NCI-H2107 (cell line): ENCODE data around the gene CUL2.
"Not testable (repeated sequence)": the region's sequence is repeated elsewhere in the genome, so short reads cannot be mapped to it uniquely, and the experiment has no call there.

ENCODE experiments used
- DNase-seq: peaks from one replicate; lab custom pipeline; 2025; lab: John Stamatoyannopoulos, UW

Gene CUL2

GRCh38 chr10:35079763-35080162 lies 10.4 kb downstream of the CUL2 start:
- no peak for DNase-seq

GRCh38 chr10:35079265-35079664 lies 10.9 kb downstream of the CUL2 start:
- DNase-seq, result no peak

GRCh38 chr10:35075228-35075627 lies 14.9 kb downstream of the CUL2 start:
- no peak for DNase-seq

GRCh38 chr10:35074266-35074665 lies 15.9 kb downstream of the CUL2 start:
- no peak for DNase-seq

DNA sequence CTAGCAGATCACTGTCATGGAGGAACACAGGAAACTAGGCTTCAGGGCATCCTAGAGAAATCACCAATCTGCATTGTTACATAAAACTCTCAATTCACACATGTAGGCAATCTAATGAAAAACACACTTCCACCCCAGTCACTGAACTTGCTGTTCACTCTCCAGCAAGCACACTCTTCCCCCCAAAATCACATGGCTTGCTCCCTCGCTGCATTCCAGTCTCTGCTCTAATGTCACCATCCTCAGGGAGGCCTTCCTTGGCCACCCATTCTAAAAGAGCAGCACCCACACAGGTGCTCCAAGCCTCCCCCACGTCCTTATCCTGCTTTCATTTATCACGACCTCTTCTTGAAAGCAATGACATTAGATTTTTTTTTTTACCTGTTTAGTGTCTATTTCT lies 19.6 kb downstream of the CUL2 start:
- no peak for DNase-seq

GRCh38 chr10:35063837-35064454 lies 26.2 kb downstream of the CUL2 start:
- no peak for DNase-seq

GRCh38 chr10:35059481-35059880 lies 30.7 kb downstream of the CUL2 start:
- DNase-seq, result no peak

- DNase-seq, result no peak
Measured at GRCh38 chr10:35058686-35059085, 31.5 kb downstream of the CUL2 start.

- no peak for DNase-seq
Measured at GRCh38 chr10:35058134-35058533, 32.0 kb downstream of the CUL2 start.

DNA sequence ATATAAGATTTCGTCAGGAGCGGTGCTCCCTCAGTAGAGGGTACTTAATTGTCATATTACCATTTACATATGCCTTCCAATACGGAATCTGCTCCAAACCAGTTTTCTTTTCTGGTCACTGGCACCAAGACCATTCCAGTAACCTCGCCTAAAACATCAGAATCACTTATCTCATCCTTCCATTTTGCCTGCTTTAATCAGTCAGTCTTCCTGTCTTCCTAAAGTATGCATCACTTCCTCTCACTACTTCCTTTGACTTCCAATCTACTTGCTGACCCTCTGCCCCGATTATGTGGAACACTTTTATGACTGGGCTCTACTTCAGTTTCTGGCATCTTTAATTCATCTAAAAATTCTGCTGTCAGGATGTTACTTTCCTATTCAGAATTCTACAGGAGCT lies 33.5 kb downstream of the CUL2 start:
- DNase-seq, result no peak

GRCh38 chr10:35056133-35056532 lies 34.0 kb downstream of the CUL2 start:
- DNase-seq, result no peak

DNA sequence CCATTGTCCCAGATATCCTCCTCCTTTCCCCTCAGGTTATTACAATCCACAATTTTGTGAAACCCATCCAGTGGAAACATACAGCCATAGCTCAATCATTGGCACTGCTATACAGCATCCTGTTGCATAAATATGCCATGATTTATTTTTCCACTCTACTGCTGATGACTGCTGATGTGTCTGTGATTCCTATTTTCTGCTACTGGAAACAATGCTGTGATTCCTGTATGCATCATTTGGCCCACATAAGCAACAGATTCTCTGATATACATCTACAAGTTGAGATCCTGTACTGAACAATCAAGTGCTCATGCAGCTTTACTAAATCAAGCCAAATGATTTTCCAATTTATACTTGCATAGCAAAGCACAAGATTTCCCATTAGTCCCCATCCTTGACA lies 39.6 kb downstream of the CUL2 start:
- DNase-seq, result no peak

DNA sequence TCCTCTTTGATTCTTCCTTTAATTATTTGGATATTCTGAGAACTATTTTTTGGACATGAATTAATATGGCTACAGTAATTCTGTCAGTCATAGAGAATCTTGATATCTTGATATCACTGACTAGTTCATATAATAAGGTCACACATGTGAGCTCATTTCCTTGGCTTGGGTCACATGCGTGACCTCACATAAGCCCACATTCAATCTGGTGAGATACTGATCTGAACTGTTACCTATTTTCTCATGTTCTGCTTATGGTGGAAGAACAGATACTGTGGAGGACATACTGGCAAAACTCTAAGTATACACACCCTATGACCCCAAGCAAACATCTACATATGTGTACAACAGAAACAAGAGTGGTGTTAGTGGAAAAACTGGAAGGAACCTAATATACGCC lies 44.1 kb downstream of the CUL2 start:
- no peak for DNase-seq

DNA sequence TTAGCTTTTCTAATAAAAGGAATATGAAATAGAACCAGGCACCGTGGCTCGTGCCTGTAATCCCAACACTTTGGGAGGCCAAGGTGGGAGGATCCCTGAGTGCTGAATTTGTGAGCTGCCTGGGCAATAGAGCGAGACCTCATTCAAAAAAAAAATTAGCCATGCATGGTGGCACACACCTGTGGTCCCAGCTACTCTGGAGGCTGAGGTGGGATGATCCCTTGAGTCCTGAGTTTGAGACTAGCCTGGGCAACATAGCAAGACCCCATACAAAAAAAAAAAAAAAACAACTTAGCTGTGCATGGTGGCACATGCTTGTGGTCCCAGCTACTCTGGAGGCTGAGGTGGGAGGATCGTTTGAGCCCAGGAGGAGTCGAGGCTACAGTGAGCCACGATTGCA lies 44.9 kb downstream of the CUL2 start:
- DNase-seq, result not testable (repeated sequence)

DNA sequence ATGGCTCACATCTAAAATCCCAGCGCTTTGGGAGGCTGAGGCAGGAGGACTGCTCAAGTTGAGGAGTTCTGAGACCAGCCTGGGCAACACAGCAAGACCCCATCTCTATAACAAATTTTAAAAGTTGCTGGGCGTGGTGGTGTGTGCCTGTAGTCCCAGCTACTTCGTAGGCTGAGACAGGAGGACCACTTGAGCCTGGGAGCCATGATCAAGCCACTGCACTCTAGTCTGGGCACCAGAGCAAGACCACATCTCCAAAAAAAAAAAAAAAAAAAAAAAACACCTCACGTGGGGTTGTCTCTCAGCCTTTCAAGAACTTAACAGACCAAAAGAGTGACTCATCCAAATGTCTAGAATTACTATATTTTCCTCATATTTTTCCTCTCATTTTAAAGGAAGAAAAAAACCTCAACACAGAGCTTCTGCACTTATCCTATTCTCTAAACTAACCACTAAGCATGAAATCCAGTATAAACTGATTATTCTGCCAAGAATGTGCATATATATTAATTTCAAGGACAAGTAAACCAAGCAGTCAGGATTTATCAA lies 46.3 kb downstream of the CUL2 start:
- DNase-seq, result no peak

DNA sequence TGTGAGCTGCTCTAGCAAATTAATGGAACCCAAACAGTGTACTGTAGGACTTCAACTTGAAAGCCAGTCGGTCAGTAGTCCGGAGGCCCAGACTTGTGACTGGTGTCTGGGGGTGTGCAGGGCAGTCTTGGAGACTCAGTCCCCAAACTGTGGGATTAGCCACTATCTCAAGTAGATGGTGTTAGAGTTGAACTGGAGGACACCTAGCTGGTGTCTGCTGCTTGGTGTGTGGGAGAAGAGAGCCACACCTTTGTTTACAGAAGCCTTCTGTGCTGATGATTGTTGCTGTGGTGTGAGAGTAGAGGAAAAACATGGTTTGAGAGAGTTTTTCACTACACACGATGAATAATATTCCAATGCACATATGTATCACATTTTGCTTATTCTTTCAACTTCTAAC lies 47.4 kb downstream of the CUL2 start:
- no peak for DNase-seq

GRCh38 chr10:35041502-35041879 lies 48.6 kb downstream of the CUL2 start:
- no peak for DNase-seq

GRCh38 chr10:35040760-35041501 lies 49.2 kb downstream of the CUL2 start:
- no peak for DNase-seq

DNA sequence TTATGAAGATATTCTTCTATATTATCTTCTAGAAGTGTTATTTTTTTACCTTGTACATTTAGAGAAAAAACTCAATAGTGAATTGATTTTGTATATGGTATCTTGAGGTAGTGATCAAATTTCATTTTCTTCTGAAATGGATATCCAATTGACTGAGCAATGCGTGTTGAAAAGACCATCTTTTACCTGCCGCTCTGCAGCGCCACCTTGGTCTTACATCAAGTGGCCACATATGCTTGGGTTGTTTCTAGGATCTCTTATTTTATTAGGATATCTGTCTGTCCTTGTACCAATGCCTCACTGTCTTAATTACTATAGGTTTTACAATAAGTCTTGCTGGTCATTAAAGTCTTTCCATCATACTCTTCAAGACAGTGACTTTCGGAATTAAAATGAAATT lies 53.0 kb downstream of the CUL2 start:
- no peak for DNase-seq

DNA sequence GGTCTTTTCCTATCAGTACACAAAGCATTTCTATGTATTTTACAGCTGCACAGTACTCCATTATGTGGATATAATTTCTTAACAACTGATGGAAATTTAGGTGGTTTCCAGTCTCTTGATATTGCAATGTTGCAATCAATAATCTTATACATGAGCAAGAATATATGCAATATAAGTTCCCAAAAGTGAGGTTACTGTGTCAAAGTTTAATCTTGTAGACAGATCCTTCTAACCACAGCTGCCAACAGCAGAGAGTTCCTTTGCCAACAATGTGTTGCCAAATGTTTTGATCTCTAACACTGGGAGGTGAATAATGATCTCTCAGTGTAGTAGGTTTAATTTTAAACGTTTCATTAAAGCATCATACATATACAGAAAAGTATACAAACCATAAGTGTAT lies 54.5 kb downstream of the CUL2 start:
- DNase-seq, result no peak

DNA sequence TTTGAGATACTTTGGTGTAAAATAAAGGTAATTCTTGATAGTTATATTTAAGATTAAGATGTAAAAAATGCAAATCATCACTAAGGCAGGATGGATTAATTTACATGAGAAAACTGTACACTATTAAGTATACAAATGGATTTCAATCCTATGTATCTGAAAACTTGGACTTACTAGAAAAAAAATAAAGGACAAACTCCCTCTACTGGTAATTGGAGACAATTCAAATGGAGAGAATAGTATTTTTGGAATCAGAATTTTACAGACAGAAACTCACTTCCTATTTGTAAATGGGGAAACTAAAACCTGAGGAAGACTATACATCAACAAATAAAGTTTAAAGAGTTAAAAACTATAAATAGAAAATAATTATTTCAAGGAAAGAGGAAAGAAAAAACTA lies 62.6 kb downstream of the CUL2 start:
- DNase-seq, result no peak

DNA sequence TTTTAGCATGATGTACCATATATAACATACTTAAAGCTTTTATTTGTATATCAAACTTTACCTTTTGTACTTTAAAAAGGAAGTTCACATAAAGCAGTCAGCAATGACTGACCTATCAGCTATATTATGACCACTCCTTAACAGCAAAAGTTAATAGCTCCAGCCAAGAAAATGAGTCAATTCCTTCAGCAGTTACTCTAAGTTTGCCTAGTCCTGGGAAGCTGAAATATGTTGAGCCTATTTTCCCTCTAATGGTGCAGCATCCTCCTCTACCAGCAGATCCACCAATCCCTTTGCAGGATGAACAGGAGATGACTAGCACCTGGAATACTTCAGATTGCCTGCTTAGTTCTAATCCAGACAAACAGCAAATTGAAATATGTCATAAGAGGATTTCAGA lies 64.2 kb downstream of the CUL2 start:
- no peak for DNase-seq

GRCh38 chr10:35020481-35020880 lies 69.7 kb downstream of the CUL2 start:
- no peak for DNase-seq
